BLaER1 (cell line): ENCODE data around the gene AIFM1.

Experiments
- H3K27ac ChIP-seq: shearing (Covaris generic); formaldehyde crosslinking; 2 replicates; pipeline ENCODE4 v1.8.1; 2022
- H3K27me3 ChIP-seq: shearing (Covaris generic); formaldehyde crosslinking; 2 replicates; pipeline ENCODE4 v1.8.1; 2022
- H3K36me3 ChIP-seq: shearing (Covaris generic); formaldehyde crosslinking; 2 replicates; pipeline ENCODE4 v1.8.1; 2022
- H3K4me1 ChIP-seq: shearing (Covaris generic); formaldehyde crosslinking; 2 replicates; pipeline ENCODE4 v1.8.1; 2022
- H3K4me2 ChIP-seq: shearing (Covaris generic); formaldehyde crosslinking; 2 replicates; pipeline ENCODE4 v1.8.1; 2022
- H3K4me3 ChIP-seq: shearing (Covaris generic); formaldehyde crosslinking; 2 replicates; pipeline ENCODE4 v1.8.1; 2022
- H3K9ac ChIP-seq: shearing (Covaris generic); formaldehyde crosslinking; 2 replicates; pipeline ENCODE4 v1.8.1; 2022
- H3K9me3 ChIP-seq: shearing (Covaris generic); formaldehyde crosslinking; 2 replicates; pipeline ENCODE4 v1.8.1; 2022
- H4K20me1 ChIP-seq: shearing (Covaris generic); formaldehyde crosslinking; 2 replicates; pipeline ENCODE4 v1.8.1; 2022
- Cebpa-rat ChIP-seq: shearing (Covaris generic); IDR thresholded peaks from 2 replicates; pipeline ENCODE4 v1.8.1; 2022

Gene AIFM1

DNA sequence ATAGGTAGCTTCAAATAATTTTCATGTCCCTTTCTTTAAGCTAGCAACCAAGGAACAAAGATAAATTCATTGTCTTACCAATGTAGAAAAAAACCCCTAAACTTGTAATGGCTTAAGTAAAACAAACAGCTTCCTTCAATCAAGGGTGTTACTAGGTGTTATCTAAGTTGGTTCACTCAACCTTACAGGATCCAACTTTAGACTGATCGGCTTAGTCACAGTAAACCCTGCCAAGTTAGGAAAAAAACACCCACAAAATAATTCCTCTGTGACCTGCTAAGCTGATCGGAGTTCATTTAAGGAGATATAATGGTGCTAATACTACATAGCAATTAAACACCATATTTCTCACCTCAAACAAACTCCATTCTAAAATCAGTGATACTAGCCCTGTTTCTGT is 10.1 kb downstream of the AIFM1 start:
- no peak overlapping the region for H3K27ac ChIP-seq
- peaks cover 52% of the 10 kb centered on the region; the same call in 1 of the 2 replicates for H4K20me1 ChIP-seq
- no peak for TF ChIP-seq Cebpa-rat
- H3K4me3 ChIP-seq: no peak overlapping the region
- H3K9me3 ChIP-seq: no peaks in the 10 kb centered on the region
- peaks cover 76% of the 10 kb centered on the region for H3K27me3 ChIP-seq
- no peaks in the 10 kb centered on the region for H3K36me3 ChIP-seq
- no peaks in the 10 kb centered on the region for H3K4me1 ChIP-seq
- no peak overlapping the region for H3K9ac ChIP-seq
- no peak overlapping the region for H3K4me2 ChIP-seq

DNA sequence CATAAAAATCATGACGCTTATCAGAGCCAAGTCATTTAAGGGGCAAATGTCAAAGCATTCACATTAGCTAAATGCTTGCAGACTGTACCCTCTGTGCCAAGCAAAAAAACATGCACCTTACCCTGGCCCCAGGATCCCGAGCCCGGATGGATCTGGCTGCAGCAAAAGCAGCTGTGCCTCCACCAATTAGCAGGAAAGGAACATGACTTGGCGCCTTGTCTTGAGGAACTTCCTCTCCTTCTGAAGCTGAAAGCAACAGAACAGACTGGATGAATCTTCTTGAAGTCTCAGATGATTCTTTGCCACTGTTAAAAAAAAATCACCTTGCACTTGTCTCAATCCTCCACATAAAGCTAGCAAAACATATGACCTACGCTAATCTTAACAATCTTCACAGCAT is 18.0 kb downstream of the AIFM1 start:
- H3K9me3 ChIP-seq: no peaks in the 10 kb centered on the region
- TF ChIP-seq Cebpa-rat: no peak
- peaks cover 57% of the 10 kb centered on the region for H3K36me3 ChIP-seq

DNA sequence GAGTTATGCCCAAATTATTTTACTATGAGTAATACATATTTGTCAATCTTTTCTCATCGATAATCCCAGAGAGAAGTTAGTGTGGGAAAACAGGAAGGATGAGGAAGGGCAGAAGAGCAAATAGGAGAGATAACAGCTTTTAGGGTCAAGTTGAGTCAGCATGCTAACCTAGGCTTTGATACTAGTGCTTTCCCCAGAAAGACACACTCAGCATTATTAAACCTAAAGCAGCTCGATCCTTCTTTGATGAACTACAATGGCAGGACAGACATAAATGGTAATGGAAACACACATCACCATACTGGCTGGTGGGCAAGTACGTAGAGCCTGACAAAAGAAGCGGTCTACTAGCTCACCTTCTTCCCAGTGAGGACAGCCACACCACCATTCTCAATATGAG is 20.5 kb downstream of the AIFM1 start:
- no peak overlapping the region for H3K27ac ChIP-seq
- no peaks in the 10 kb centered on the region for H3K4me1 ChIP-seq
- peaks cover 81% of the 10 kb centered on the region for H3K36me3 ChIP-seq
- no peak overlapping the region for H3K4me3 ChIP-seq
- H3K4me2 ChIP-seq: no peak overlapping the region
- no peak overlapping the region for H3K9ac ChIP-seq
- peaks cover 4% of the 10 kb centered on the region; the same call in 1 of the 2 replicates for H4K20me1 ChIP-seq
- TF ChIP-seq Cebpa-rat: no peak
- H3K9me3 ChIP-seq: no peaks in the 10 kb centered on the region
- peaks cover 78% of the 10 kb centered on the region for H3K27me3 ChIP-seq

More for the DNA sequence above, 18.0 kb downstream of the AIFM1 start:
- H4K20me1 ChIP-seq: peaks cover 14% of the 10 kb centered on the region; the same call in 1 of the 2 replicates
- no peak overlapping the region for H3K9ac ChIP-seq
- H3K4me1 ChIP-seq: no peaks in the 10 kb centered on the region
- H3K27ac ChIP-seq: no peak overlapping the region
- no peak overlapping the region for H3K4me3 ChIP-seq
- H3K27me3 ChIP-seq: peaks cover 64% of the 10 kb centered on the region
- H3K4me2 ChIP-seq: no peak overlapping the region

DNA sequence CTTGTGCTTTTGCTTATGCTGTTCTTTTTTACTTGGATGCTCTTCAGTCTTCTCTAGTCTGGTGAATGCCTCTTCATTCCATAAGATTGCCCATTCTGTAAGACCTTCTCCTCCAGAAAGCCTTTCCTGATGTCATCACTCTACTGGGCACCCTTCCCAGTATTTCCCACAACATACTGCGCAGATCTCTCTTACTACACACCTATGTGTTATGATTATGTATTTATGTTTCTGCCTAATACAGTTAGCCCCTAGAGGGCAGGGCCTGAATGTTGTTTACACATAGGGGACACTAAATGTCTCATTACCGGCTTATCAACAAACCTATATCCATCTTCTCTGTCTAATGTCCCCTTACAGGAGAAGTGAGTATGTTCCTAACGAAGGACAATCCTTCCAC is 21.1 kb downstream of the AIFM1 start:
- peaks cover 87% of the 10 kb centered on the region for H3K36me3 ChIP-seq
- H3K27me3 ChIP-seq: peaks cover 85% of the 10 kb centered on the region
- no peak overlapping the region for H3K4me3 ChIP-seq
- no peak overlapping the region for H3K4me2 ChIP-seq
- no peak overlapping the region for H3K27ac ChIP-seq
- H4K20me1 ChIP-seq: peaks cover 7% of the 10 kb centered on the region; the same call in 1 of the 2 replicates
- H3K9me3 ChIP-seq: no peaks in the 10 kb centered on the region
- no peak overlapping the region for H3K9ac ChIP-seq
- no peaks in the 10 kb centered on the region for H3K4me1 ChIP-seq
- no peak for TF ChIP-seq Cebpa-rat

DNA sequence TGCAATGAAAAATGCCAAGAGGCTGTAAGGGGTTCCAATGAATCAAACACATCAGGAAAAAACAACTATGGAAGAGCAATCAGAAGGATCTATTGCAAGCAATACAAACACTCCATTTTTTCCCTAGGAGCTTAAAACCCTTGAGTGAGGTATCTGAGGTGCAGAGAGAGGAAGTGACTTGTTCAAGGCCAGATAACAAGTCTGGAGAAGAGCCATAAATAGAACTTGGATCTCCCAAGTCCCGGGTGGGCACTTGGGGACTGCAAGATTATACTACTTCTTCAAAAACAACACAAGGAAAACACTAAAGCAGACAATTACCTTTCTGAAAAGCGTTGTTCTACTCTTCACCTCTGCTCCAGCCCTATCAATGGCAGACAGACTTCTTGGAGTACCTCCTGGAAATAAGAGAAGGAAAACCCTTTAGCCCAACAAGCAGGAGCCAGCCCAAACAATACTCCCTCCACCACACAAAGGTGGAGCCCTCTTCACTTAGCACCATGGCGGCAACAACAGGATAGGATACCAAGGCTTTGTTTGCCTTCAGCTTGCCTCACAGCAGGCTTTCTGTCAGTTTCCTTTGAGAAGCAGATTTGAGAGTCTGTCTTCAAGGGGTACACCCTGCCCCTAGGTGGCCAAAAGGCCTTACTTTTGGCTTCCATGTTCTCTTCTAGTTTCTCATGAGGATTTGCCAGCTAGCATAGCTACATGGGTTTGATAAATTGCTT is 26.0 kb downstream of the AIFM1 start:
- Histone ChIP-seq H3K4me3 (no peak overlapping the region), H3K9me3 (no peaks in the 10 kb centered on the region), H3K36me3 (peaks cover 84% of the 10 kb centered on the region), H3K9ac (no peak overlapping the region), H3K27me3 (peaks cover 76% of the 10 kb centered on the region), H3K4me2 (no peak overlapping the region), H3K27ac (no peak overlapping the region), H4K20me1 (peaks cover 7% of the 10 kb centered on the region; the same call in 1 of the 2 replicates), H3K4me1 (no peaks in the 10 kb centered on the region)
- no peak for TF ChIP-seq Cebpa-rat

DNA sequence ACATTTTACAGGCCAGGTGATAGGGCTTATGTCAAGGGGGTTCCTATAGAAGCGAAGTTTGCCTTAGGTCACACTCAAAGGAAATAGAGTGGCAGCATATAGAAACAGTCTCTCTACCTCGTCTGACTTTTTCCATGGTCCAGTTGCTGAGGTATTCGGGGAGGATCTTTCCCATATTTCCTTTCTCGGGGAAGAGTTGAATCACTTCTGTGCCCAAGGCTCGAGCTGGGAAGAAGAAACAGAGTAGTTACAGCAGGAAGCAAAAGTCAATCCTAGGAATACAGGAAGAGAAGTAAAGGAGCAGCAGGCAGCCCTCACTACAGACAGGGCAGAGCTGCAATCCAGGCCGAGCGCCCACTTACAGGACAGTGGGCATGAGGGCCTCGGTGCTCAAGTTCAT is 28.7 kb downstream of the AIFM1 start:
- Histone ChIP-seq H3K9me3 (no peaks in the 10 kb centered on the region), H3K27ac (no peak overlapping the region), H4K20me1 (peaks cover 7% of the 10 kb centered on the region; the same call in 1 of the 2 replicates), H3K27me3 (peaks cover 69% of the 10 kb centered on the region), H3K36me3 (peaks cover 83% of the 10 kb centered on the region), H3K4me3 (no peak overlapping the region), H3K4me2 (no peak overlapping the region), H3K4me1 (no peaks in the 10 kb centered on the region), H3K9ac (no peak overlapping the region)
- no peak for TF ChIP-seq Cebpa-rat

DNA sequence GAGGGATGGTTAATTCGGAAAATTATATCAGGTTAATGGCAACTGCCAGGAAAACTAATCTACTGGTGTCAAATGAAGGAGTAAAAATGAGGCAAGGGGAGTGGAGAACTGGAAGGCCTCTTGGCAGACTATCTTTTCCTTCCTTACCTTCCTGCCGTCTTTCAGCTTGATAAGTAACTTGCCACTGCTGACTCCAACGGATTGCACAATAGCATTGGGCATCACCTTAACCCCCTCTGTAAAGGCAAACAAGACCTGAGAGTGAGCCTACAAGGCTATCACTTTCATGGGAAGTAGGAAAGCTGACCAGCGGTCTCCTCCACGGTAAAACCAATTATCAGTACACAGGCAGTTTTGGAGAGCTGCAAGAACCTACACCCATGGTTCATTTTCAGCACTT is 29.1 kb downstream of the AIFM1 start:
- H3K4me2 ChIP-seq: no peak overlapping the region
- TF ChIP-seq Cebpa-rat: 0 out of 2 replicates have a peak, but pooled peaks have one; percentile 37
- H3K27me3 ChIP-seq: peaks cover 66% of the 10 kb centered on the region
- H3K9ac ChIP-seq: no peak overlapping the region
- peaks cover 84% of the 10 kb centered on the region for H3K36me3 ChIP-seq
- no peak overlapping the region for H3K4me3 ChIP-seq
- no peak overlapping the region for H3K27ac ChIP-seq
- peaks cover 7% of the 10 kb centered on the region; the same call in 1 of the 2 replicates for H4K20me1 ChIP-seq
- no peaks in the 10 kb centered on the region for H3K4me1 ChIP-seq
- no peaks in the 10 kb centered on the region for H3K9me3 ChIP-seq

DNA sequence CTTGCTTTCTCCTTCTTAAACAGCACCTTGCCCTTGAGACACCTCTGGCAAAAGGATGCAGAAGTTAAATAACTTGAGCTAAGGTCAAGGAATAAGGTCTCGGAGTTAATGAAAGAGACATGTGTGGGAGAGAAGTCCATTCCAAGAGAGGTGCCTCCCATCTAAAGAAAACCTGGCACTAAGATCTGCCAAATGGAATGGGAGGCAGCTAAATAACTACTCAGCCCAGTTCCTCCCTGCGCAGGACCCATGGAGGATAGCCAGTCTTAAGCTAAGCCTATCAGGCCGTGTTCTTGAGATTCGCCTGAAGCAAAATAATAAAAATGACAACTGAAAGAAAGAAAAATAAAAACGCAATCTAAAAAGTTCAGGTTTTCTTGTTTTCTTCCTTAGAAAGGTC is 34.7 kb downstream of the AIFM1 start:
- Histone ChIP-seq H3K9ac (no peak overlapping the region), H4K20me1 (0 out of 2 replicates have a peak, but pooled peaks cover 4% of the 10 kb centered on the region), H3K36me3 (peaks cover 81% of the 10 kb centered on the region), H3K4me3 (no peak overlapping the region), H3K4me1 (no peaks in the 10 kb centered on the region), H3K27me3 (peaks cover 74% of the 10 kb centered on the region), H3K27ac (no peak overlapping the region), H3K9me3 (no peaks in the 10 kb centered on the region), H3K4me2 (no peak overlapping the region)
- no peak for TF ChIP-seq Cebpa-rat

DNA sequence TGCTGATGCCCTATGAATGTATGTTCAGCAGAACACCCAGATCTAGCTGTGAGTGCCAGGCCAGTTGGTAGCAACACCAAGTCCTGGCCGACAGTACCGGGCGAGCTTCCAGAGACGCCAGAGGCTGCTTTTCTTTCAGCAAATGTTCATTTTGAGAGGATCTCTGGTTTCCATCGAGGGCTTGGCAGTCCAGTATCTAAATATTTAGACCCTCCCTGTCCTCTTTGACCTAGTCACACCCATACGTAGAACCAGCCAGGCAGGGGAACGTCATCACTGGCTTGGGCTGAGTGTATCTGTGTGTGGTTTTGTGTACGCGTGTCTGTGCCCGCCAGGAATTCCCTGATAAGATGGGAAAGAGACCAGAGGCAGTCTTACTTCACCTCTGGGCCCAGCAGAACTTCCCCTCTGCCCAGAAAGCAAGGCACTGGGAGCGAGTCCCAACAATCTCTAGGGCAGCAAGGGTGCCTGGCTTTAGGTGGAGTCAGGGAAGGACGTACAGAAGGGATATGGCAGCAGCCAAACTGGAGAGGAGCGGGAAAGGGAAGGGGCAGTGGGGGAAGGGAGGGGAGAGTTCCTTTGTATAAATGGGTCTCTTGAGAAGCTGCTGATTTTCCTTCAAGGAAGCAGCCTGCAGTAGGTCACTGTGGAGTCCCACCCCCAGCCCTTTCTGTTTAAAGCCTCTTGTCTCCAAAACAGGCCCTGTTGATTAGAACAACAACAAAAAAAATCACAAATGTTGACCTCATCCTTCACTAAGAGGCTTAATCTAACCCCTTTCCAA is 40.4 kb downstream of the AIFM1 start:
- Histone ChIP-seq H3K4me1 (peaks cover 13% of the 10 kb centered on the region), H3K4me2 (no peak overlapping the region)

DNA sequence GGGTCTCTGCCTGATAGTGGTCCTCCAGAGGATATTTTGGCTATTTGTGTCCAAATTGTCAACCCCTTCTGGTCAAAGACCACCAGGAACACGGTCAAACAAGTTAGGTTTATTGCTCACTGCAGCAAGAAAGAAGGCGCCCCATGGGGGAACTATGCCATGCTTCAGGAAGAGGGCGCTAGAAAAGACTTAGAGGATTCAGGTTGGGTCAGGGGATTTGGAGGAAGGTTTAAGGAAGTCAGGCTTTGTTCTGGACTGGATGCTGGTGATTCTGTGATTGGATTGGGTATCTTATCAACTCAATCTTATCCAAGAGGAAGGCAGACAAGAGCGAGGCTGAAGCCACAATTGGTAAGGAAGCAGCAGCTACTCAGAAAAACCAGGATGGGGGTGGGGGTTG is 41.1 kb downstream of the AIFM1 start:
- Histone ChIP-seq H4K20me1 (peaks cover 4% of the 10 kb centered on the region; the same call in 1 of the 2 replicates), H3K36me3 (peaks cover 40% of the 10 kb centered on the region), H3K4me1 (peaks cover 20% of the 10 kb centered on the region), H3K27me3 (peaks cover 80% of the 10 kb centered on the region), H3K27ac (no peak overlapping the region), H3K4me2 (no peak overlapping the region), H3K9ac (no peak overlapping the region), H3K4me3 (no peak overlapping the region), H3K9me3 (no peaks in the 10 kb centered on the region)
- TF ChIP-seq Cebpa-rat: no peak

More for the DNA sequence above, 40.4 kb downstream of the AIFM1 start:
- Histone ChIP-seq H3K9ac (no peak overlapping the region), H3K27ac (no peak overlapping the region), H3K27me3 (peaks cover 83% of the 10 kb centered on the region), H3K9me3 (no peaks in the 10 kb centered on the region), H4K20me1 (0 out of 2 replicates have a peak, but pooled peaks cover 4% of the 10 kb centered on the region), H3K36me3 (peaks cover 44% of the 10 kb centered on the region), H3K4me3 (no peak overlapping the region)
- no peak for TF ChIP-seq Cebpa-rat
